ENCODE data around the gene PDGFRB. TPM values are rescaled to one million over a fixed set of nuclear protein-coding genes. Genes with fewer than 3 reads are reported as not detected.
A peak's percentile ranks its signal among the peaks of the same experiment; 100 is the strongest.

PDGFRB gene
- total RNA-seq, 1 experiment from 2014 or later: 7.2 TPM

DNA sequence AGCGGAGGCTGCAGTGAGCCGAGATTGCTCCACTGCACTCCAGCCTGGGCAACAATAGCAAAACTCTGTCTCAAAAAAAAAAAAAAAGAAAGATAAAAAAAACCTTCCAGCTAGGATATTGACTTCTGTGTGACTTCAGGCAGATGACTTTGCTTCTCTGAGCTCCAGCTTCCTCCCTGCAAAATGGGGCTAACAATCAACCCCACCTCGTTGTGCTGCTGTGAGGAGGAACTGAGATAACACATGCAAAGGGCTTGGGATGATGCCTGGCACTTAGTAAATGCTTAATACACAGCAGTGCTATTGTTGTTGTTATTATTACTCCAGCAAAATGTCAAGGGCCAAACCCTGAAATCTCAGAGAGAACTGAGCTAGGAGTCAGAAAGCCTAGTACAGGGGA, 7.4 kb upstream of the PDGFRB start:
- H3K4me3 ChIP-seq: no peak overlapping the region
- no peak for DNase-seq
- H3K36me3 ChIP-seq: no peaks in the 10 kb centered on the region
- no peaks in the 10 kb centered on the region for H3K9me3 ChIP-seq (replicated peaks)
- H3K4me1 ChIP-seq: peaks cover 14% of the 10 kb centered on the region
- no peaks in the 10 kb centered on the region for H3K27me3 ChIP-seq
- H3K27ac ChIP-seq: no peak overlapping the region

DNA sequence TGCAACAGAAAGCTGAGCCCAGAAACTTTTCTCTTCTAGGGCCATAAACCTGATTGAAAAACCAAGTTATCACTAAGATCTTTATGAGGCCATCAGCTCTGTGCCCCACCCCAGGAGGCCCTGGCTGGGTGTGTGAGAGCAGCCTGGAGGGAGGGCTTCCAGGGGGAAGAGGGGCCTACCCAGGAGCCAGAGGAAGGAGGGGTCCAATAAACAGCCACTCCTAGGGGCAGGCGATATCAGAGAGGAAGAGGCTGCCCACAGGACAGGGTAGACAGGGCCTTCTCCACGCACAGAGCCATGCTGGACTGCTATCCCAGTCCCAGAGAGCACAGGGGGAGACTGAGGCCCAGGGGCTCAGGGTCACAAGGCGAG, 6.5 kb upstream of the PDGFRB start:
- H3K36me3 ChIP-seq: no peaks in the 10 kb centered on the region
- peaks cover 17% of the 10 kb centered on the region for H3K4me1 ChIP-seq
- no peak overlapping the region for H3K4me3 ChIP-seq
- no peak overlapping the region for H3K27ac ChIP-seq
- no peak for DNase-seq
- no peaks in the 10 kb centered on the region for H3K9me3 ChIP-seq (replicated peaks)
- H3K27me3 ChIP-seq: no peaks in the 10 kb centered on the region

DNA sequence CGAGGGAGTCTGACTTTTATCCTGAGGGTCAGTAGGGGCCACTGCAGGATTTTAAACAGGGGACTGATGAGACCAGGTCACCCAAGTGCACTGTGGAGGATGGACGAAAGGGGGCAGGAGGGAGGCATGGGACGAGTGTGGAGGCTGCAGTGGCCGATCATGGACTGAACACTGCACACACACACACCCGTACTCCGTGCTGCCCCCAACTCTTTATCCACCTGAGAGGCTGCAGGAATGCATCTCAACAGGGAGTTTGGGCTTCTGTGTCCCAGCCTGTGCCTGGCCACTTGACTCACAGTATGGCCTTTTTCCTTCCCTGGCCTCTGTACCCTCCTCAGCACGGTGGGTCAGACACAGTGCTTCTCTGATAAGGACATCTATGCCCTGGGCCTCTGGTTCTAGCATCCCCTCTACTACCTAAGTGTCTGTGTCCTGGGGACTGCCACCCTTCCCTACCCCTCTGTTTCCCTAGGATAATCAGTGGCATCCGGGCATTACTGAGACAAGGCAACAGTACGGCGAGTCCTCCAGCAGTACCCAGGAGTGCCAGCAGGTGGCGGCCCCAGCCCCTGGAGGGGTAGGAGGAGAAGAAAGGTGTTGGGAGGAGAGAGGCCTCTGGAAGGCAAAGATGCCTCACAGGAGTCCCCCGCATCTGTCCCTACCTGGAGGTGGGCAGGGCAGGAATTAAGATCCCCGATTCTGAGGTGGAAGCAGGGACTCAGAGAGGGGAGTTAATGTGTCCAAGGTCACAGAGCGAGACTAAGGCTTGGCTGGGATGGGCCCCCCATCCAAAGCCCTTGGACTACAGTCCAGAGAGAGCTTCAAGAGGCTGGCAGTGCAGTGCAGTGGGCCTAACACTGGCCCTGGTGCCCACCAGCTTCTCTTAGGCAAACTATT, 5.8 kb upstream of the PDGFRB start:
- Histone ChIP-seq H3K9me3 (replicated peaks) (no peaks in the 10 kb centered on the region), H3K36me3 (no peaks in the 10 kb centered on the region), H3K27me3 (no peaks in the 10 kb centered on the region), H3K27ac (no peak overlapping the region), H3K4me1 (peaks cover 17% of the 10 kb centered on the region), H3K4me3 (no peak overlapping the region)
- peak; percentile 84 to 89 for DNase-seq

DNA sequence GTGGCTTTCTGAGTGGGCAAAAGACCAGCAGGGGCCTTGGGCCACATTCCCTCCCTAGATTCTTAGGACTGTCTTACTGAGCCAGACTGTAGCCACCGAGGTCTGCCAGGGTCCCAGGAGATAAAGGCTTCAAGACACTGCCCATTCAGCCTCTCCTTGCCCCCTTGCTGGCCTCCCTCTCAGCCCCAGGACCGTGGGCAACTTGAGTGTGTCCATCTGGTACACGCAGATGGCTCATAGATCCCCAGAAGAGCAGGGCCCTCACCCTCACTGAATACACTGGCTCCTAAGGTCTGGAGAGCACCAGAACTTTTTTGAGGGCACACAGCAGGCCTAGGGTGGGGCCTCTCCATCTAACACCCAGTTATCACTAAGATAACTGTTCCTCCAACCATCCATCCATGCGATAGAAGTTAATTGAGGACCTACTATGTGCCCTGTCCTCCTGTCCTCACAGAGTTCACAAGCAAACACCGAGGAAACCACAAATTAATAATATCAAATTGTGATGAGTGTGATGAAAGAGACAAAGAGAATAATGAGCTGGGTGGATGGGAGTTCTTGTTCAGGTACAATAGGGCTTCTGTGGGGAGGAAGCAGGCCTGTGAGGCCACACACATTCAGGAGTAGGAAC, 4.9 kb upstream of the PDGFRB start:
- no peak for DNase-seq
- Histone ChIP-seq H3K36me3 (no peaks in the 10 kb centered on the region), H3K4me1 (peaks cover 17% of the 10 kb centered on the region), H3K27me3 (no peaks in the 10 kb centered on the region), H3K4me3 (no peak overlapping the region), H3K27ac (no peak overlapping the region), H3K9me3 (replicated peaks) (no peaks in the 10 kb centered on the region)

DNA sequence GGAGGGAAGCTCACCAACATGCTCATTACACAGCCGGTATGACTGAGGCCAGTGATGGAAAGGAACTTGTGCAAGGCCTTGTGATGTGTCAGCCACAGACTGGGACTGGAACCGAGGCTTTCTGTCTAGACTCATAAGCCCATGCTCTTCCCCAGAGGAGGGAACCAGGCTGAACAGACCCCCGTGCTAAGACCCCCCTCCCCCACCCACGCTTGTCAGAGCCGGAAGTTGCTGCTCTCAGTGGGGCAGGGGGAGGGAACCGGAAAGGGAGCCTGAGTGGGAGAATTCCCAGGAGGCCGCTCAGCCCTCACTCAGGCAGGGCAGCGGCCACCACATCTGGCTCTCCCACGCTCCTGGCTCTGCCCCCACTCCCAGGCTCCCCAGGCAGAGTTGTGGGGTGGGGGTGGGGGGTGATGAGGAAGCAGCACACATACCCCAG, 4.1 kb upstream of the PDGFRB start:
- no peak overlapping the region for H3K27ac ChIP-seq
- no peak overlapping the region for H3K4me3 ChIP-seq
- no peaks in the 10 kb centered on the region for H3K9me3 ChIP-seq (replicated peaks)
- H3K36me3 ChIP-seq: no peaks in the 10 kb centered on the region
- peak in 1 of 2 experiments; percentile 45 for DNase-seq
- peaks cover 20% of the 10 kb centered on the region for H3K4me1 ChIP-seq
- H3K27me3 ChIP-seq: no peaks in the 10 kb centered on the region

DNA sequence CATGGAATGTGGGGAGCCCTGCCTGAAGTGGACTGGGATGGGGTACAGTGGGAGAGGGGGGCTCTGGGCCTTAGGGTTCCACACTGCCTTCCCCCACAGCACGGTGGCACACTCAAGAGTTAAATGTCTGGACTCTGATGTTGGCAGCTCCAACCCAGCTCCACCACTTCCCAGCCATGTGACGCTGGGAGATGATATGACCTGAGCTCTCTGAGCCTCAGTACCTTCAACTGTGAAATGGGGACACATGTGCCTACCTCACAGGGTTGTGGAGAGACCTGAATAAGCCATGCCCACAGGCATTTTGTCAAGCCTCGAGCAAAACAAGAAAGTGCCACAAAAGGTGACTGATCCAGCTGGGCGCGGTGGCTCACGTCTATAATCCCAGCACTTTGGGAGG, 3.4 kb upstream of the PDGFRB start:
- Histone ChIP-seq H3K4me1 (peaks cover 26% of the 10 kb centered on the region), H3K27ac (no peak overlapping the region), H3K36me3 (no peaks in the 10 kb centered on the region), H3K27me3 (no peaks in the 10 kb centered on the region), H3K4me3 (no peak overlapping the region), H3K9me3 (replicated peaks) (no peaks in the 10 kb centered on the region)
- DNase-seq: no peak

DNA sequence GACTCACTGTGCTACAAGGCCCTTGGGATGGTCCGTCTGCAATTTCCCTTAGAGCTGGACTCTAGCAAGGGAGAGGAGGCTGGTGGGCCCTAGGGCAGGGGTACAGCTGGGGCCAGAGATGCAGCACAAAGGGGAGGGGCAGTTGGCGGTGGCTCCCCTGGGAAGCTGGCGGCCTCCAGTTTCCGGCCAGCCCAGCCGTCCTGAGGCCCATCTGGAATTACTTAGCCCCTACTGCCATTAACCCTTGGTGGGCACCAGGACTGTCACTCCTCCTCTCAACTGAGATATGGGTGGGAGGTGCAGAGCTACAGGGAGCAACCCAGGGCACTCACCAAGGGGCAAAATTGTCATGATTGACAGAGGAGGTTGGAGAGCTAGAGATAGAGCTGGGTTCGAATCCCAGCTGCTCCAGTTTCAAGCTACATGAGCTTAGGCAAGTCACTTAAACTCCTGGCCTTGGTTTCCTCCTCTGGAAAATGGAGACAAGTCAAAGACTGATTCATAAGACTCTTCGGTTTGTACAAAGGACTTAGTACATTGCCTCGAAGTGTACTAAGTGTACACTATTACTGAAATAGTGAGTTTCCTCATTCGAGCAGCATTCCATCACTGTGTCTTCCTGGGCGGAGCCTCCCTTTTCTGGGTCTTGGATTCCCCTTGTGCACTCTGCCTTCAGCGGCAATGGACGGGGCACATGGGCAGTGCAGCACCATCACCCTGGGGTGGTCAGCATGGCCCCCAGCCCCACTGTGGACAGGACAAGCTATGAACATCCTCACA, 2.7 kb upstream of the PDGFRB start:
- peak; percentile 57 to 61 for DNase-seq
- Histone ChIP-seq H3K4me1 (peaks cover 22% of the 10 kb centered on the region; the same call in 1 of the 2 replicates), H3K27me3 (no peaks in the 10 kb centered on the region), H3K27ac (no peak overlapping the region), H3K9me3 (replicated peaks) (no peaks in the 10 kb centered on the region), H3K36me3 (no peaks in the 10 kb centered on the region), H3K4me3 (no peak overlapping the region)

DNA sequence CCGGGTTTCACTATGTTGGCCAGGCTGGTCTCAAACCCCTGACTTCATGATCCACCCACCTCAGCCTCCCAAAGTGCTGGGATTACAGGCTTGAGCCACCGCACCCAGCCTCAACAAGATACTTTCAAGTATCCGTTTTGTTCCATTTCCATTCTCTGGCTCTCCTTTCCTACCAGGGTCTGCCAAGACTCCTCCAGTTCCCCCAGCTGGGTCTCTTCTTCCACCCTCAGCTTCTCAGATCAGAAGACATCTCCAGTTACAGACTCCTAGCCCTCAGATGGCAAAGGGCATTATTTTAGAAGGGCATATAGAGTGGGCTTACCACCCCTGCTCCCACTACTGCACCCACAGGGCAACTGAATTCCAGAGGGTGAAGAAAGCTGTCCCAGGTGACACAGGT, 1.5 kb upstream of the PDGFRB start:
- Histone ChIP-seq H3K4me1 (peaks cover 22% of the 10 kb centered on the region; the same call in 1 of the 2 replicates), H3K4me3 (no peak overlapping the region), H3K27ac (no peak overlapping the region), H3K36me3 (no peaks in the 10 kb centered on the region), H3K27me3 (no peaks in the 10 kb centered on the region), H3K9me3 (replicated peaks) (no peaks in the 10 kb centered on the region)
- no peak for DNase-seq

DNA sequence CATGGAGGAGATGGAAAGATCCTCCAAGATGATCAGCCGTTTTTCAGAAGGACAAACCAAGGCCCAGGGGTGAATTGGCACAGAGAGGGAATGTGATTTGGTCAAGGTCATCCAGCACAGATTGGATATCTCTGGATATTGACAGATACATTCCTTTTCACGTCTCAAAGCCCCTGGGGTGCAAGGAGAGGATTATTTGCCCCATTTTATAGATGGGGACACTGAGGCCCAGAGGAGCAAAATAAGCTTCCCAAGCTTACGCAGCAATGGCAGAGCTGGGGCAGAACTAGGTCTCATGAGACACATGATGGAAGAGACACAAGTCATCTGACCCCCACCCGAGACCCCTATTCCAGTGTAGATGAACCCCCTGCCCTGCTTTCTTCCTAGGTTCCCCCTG, 895 bp upstream of the PDGFRB start:
- Histone ChIP-seq H3K4me1 (peaks cover 22% of the 10 kb centered on the region; the same call in 1 of the 2 replicates), H3K4me3 (no peak overlapping the region), H3K36me3 (no peaks in the 10 kb centered on the region), H3K27ac (no peak overlapping the region), H3K27me3 (no peaks in the 10 kb centered on the region), H3K9me3 (replicated peaks) (no peaks in the 10 kb centered on the region)
- DNase-seq: no peak

DNA sequence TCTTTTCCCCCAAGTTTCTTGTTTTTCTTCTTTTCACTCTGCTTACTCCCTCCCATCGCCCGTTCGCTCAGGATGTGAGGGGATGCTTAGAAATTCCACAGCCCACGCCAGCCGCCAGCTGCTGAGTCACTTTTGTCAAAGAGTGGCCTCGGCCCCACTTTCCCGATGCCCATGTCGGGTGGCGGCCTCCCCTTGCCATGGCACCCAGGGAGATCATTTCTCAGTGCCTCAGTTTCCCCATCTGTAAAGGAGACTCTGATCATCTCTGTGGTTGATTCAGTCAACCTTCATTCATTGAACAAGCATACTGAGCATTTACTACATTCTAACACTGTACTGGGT, 353 bp upstream of the PDGFRB start:
- no peak for DNase-seq
- H3K4me1 ChIP-seq: peaks cover 22% of the 10 kb centered on the region; the same call in 1 of the 2 replicates

DNA sequence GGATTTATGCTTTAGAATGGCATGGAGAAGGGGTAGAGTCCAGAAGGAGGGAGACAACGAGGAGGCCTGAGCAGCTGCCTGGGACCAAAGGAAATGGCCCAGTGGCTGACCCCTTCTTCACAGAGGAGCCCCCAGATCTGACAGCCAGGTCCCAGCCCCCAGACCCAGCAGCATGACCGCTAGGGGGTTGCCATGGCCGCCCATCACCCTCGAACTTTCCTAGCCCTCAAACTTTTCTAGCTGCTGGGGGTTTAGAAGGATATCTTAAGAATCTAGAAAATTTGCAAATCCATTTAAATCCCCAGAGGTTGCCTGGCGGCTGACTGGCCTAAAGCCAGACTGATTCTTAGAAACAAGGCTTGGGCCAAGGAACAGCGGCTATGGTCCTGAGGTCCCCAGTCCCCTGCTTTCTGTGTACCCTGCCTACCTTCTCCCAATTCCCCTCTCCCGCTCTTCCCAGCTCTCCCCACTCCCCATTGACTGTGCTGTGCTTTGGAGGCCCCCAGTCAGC, 972 bp downstream of the PDGFRB start:
- no peaks in the 10 kb centered on the region for H3K36me3 ChIP-seq
- H3K4me1 ChIP-seq: peaks cover 25% of the 10 kb centered on the region; the same call in 1 of the 2 replicates
- H3K9me3 ChIP-seq (replicated peaks): no peaks in the 10 kb centered on the region
- DNase-seq: no peak
- H3K27ac ChIP-seq: no peak overlapping the region; the same call in 1 of the 2 replicates
- H3K27me3 ChIP-seq: no peaks in the 10 kb centered on the region
- peak overlapping the region; percentile 56 for H3K4me3 ChIP-seq

More for the DNA sequence above, 353 bp upstream of the PDGFRB start:
- Histone ChIP-seq H3K36me3 (no peaks in the 10 kb centered on the region), H3K9me3 (replicated peaks) (no peaks in the 10 kb centered on the region), H3K27ac (peak overlapping the region; percentile 38), H3K4me3 (peak overlapping the region; percentile 56), H3K27me3 (no peaks in the 10 kb centered on the region)

DNA sequence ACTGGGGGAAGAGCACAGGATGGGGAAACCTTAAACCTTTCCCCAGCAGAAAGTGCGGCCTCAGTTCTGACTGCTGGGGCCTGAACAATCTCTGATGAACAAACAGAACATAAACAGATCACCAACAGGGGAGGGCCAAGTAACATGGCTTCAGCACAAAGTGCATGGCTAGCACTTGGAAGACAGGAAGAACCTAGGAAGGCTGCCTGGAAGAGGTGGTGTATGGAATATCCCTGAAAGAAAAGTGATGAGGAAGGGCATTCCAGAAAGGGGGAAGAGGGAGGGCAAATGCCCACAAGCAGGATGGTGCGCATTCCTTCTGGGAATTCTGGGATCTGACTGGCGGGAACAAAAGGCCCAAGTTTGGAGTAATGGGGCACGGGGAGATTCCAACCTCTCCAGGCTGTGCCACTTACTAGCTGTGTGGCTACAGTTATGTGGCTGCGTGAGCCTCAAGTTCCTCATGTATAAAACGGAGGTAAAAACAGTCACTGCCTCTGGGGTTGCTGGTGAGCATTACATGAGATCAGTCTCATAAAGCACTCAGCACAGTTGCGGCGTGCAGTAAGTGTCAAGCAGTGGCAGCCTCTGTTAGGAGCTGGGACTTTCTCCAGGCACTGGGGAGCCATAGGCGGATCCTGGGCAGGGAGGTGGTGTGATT, 1.6 kb downstream of the PDGFRB start:
- peaks cover 25% of the 10 kb centered on the region; the same call in 1 of the 2 replicates for H3K4me1 ChIP-seq
- peak overlapping the region; percentile 56; the same call in 1 of the 2 replicates for H3K4me3 ChIP-seq
- no peak overlapping the region; the same call in 1 of the 2 replicates for H3K27ac ChIP-seq
- peak; percentile 52 for DNase-seq
- no peaks in the 10 kb centered on the region for H3K36me3 ChIP-seq
- no peaks in the 10 kb centered on the region for H3K27me3 ChIP-seq
- H3K9me3 ChIP-seq (replicated peaks): no peaks in the 10 kb centered on the region

DNA sequence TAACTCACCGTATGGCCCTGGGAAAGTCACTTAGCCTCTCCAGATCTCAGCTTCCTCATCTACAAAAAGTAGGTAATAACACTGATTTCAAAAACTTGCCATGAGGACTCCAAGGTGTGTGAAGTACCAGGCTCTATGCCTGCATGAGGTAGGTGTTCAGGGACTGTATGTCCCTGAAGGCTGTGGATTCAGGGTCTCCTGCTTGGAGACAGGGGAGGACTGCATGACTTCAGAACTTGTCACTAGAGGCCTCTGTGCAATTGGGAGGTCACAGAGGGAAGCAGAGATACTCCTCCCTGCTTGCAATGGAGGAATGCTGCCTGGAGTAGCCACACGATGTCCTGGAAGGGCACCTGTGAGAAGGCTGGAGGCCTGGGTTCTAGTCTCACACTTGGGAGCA, 2.2 kb downstream of the PDGFRB start:
- H3K4me1 ChIP-seq: peaks cover 21% of the 10 kb centered on the region; the same call in 1 of the 2 replicates
- no peak for DNase-seq

More for the DNA sequence above, 2.2 kb downstream of the PDGFRB start:
- no peaks in the 10 kb centered on the region for H3K27me3 ChIP-seq
- H3K9me3 ChIP-seq (replicated peaks): no peaks in the 10 kb centered on the region
- no peak overlapping the region for H3K27ac ChIP-seq
- H3K36me3 ChIP-seq: no peaks in the 10 kb centered on the region
- no peak overlapping the region for H3K4me3 ChIP-seq

Measured in SJCRH30 (cell line).